Measurements from ENCODE around the gene RFPL4AL1.
"Not testable (repeated sequence)": the region's sequence is repeated elsewhere in the genome, so short reads cannot be mapped to it uniquely, and the experiment has no call there.

The RFPL4AL1 gene

DNA sequence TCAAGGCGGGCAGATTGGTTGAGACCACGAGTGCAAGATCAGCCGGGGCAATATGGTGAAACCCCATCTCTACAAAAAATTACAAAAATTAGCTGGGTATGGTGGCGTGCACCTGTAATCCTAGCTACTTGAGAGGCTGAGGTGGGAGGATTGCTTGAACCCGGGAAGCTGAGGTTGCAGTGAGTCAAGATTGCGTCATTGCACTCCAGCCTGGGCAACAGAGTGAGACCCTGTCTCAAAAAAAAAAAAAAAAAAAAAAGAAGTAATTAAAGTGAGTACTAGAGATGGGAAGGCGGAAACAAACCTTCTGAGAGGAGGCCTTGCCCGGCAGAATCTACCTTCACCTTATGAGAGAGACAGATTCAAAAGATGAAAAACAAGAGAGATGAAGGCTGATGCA is 45.4 kb upstream of the RFPL4AL1 start:
- no peaks in the 10 kb centered on the region; the same call in 1 of the 2 replicates for H3K27me3 ChIP-seq (ENCODE audit: insufficient read depth, low read length)
- no peak for TF ChIP-seq EZH2 (IDR thresholded peaks at IDR 0.05; ENCODE audit: borderline replicate concordance, low read length)
- TF ChIP-seq, protein P1, sequence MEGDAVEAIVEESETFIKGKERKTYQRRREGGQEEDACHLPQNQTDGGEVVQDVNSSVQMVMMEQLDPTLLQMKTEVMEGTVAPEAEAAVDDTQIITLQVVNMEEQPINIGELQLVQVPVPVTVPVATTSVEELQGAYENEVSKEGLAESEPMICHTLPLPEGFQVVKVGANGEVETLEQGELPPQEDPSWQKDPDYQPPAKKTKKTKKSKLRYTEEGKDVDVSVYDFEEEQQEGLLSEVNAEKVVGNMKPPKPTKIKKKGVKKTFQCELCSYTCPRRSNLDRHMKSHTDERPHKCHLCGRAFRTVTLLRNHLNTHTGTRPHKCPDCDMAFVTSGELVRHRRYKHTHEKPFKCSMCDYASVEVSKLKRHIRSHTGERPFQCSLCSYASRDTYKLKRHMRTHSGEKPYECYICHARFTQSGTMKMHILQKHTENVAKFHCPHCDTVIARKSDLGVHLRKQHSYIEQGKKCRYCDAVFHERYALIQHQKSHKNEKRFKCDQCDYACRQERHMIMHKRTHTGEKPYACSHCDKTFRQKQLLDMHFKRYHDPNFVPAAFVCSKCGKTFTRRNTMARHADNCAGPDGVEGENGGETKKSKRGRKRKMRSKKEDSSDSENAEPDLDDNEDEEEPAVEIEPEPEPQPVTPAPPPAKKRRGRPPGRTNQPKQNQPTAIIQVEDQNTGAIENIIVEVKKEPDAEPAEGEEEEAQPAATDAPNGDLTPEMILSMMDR (IDR thresholded peaks at IDR 0.05; ENCODE audit: low read length) = no peak

DNA sequence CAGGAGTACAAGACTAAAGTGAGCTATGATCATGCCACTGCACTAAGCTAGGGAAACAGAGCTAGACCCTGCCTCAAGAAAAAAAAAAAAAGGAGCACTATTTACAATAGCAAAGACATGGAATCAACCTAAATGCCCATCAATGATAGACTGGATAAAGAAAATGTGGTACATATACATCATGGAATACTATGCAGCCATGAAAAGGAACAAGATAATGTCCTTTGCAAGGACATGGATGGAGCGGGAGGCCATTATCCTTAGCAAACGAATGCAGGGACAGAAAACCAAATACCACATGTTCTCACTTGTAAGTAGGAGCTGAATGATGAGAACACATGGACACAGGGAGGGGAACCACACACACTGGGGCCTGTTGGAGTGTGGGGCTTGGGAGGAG is 38.5 kb upstream of the RFPL4AL1 start:
- not testable (repeated sequence) for H3K9ac ChIP-seq (ENCODE audit: low read length); H3K9me2 ChIP-seq (ENCODE audit: low read depth, low read length); H3F3A ChIP-seq (ENCODE audit: insufficient read depth, low read length); H3K27me3 ChIP-seq (ENCODE audit: insufficient read depth, low read length); H3K9me3 ChIP-seq (ENCODE audit: low read length); H3K4me3 ChIP-seq (ENCODE audit: low read depth, low read length, poor library complexity, severe bottlenecking); H3K4me2 ChIP-seq (ENCODE audit: low read length); H3K79me2 ChIP-seq (ENCODE audit: insufficient read depth, low read length); H3K36me3 ChIP-seq (ENCODE audit: insufficient read depth, low read length); H2AFZ ChIP-seq (ENCODE audit: low read length); H3K27ac ChIP-seq (ENCODE audit: low read depth, low read length, poor library complexity, severe bottlenecking); H4K20me1 ChIP-seq (ENCODE audit: insufficient read depth, low read length); H3K4me1 ChIP-seq (ENCODE audit: insufficient read depth, low read length, severe bottlenecking)

More for the DNA sequence above, 45.4 kb upstream of the RFPL4AL1 start:
- Histone ChIP-seq H3K4me3 (ENCODE audit: low read depth, low read length, poor library complexity, severe bottlenecking) (no peak overlapping the region), H3K9me2 (ENCODE audit: low read depth, low read length) (no peaks in the 10 kb centered on the region), H3F3A (ENCODE audit: insufficient read depth, low read length) (no peaks in the 10 kb centered on the region), H4K20me1 (ENCODE audit: insufficient read depth, low read length) (no peaks in the 10 kb centered on the region), H3K36me3 (ENCODE audit: insufficient read depth, low read length) (no peaks in the 10 kb centered on the region), H3K9ac (ENCODE audit: low read length) (no peak overlapping the region), H2AFZ (ENCODE audit: low read length) (no peak overlapping the region), H3K27ac (ENCODE audit: low read depth, low read length, poor library complexity, severe bottlenecking) (no peak overlapping the region), H3K79me2 (ENCODE audit: insufficient read depth, low read length) (no peaks in the 10 kb centered on the region), H3K4me1 (ENCODE audit: insufficient read depth, low read length, severe bottlenecking) (no peaks in the 10 kb centered on the region), H3K4me2 (ENCODE audit: low read length) (no peak overlapping the region), H3K9me3 (ENCODE audit: low read length) (peaks cover 15% of the 10 kb centered on the region; the same call in 1 of the 2 replicates)

DNA sequence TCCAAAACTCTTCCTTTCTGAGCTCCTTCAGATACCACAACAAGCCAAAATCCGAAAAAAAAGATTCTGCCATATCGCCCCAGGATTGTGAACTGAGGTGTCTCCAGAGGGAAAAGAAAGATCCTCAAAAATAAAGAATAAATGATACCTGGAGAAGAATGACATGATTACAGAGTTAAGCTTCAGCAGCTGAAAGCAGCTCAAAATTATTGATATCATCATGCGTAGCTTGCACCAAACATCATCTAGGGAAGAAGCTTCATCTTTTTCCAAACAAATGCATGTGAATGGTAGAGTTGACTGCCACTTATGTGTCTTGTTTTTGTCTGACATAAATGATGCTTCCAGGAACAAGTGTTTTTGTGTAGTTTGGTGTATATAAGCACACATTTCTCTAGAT is 30.6 kb upstream of the RFPL4AL1 start, which contains the start of gene NLRP9:
Gene NLRP9, minus strand, starts transcription at position 101 of the 400 bp plus-strand sequence. Its CDS starts 28 bp downstream, at position 73.
- no peaks in the 10 kb centered on the region for H3K9me2 ChIP-seq (ENCODE audit: low read depth, low read length)

DNA sequence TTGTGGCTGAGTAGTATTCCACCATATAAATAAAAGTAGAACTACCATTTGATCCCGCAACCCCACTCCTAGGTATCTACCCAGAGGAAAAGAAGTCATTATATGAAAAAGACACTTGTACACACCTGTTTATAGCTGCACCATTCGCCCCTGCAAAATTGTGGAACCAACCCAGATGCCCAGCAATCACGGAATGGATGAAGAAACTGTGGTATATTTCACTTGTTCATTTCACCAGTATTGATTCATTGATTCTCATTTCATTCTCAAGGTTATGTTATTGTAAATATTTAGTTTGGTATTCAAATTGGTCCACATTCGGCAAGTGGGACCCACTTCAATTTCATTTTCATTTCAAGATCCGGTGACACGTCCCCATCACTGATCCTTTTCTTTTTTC is 18.2 kb upstream of the RFPL4AL1 start:
- Histone ChIP-seq H2AFZ (ENCODE audit: low read length) (no peak overlapping the region), H3K9ac (ENCODE audit: low read length) (no peak overlapping the region), H3K4me2 (ENCODE audit: low read length) (no peak overlapping the region), H3K27ac (ENCODE audit: low read depth, low read length, poor library complexity, severe bottlenecking) (no peak overlapping the region), H3K36me3 (ENCODE audit: insufficient read depth, low read length) (no peaks in the 10 kb centered on the region), H3K9me3 (ENCODE audit: low read length) (no peaks in the 10 kb centered on the region), H3K79me2 (ENCODE audit: insufficient read depth, low read length) (no peaks in the 10 kb centered on the region), H4K20me1 (ENCODE audit: insufficient read depth, low read length) (no peaks in the 10 kb centered on the region), H3K27me3 (ENCODE audit: insufficient read depth, low read length) (no peaks in the 10 kb centered on the region), H3K4me1 (ENCODE audit: insufficient read depth, low read length, severe bottlenecking) (no peaks in the 10 kb centered on the region), H3F3A (ENCODE audit: insufficient read depth, low read length) (no peaks in the 10 kb centered on the region), H3K4me3 (ENCODE audit: low read depth, low read length, poor library complexity, severe bottlenecking) (no peak overlapping the region), H3K9me2 (ENCODE audit: low read depth, low read length) (no peaks in the 10 kb centered on the region)
- TF ChIP-seq, protein P1 (IDR thresholded peaks at IDR 0.05; ENCODE audit: low read length) = no peak

More for the DNA sequence above, 30.6 kb upstream of the RFPL4AL1 start, which contains the start of gene NLRP9:
- no peak within 1 kb of the TSS for H3K4me2 ChIP-seq (ENCODE audit: low read length)
- no peaks in the 10 kb centered on the region for H3K79me2 ChIP-seq (ENCODE audit: insufficient read depth, low read length)
- H3K36me3 ChIP-seq (ENCODE audit: insufficient read depth, low read length) = no peaks in the 10 kb centered on the region
- H3K9me3 ChIP-seq (ENCODE audit: low read length) = no peaks in the 10 kb centered on the region
- no peaks in the 10 kb centered on the region for H3K27me3 ChIP-seq (ENCODE audit: insufficient read depth, low read length)
- TF ChIP-seq, protein P1 (IDR thresholded peaks at IDR 0.05; ENCODE audit: low read length) = no peak
- TF ChIP-seq EZH2 (IDR thresholded peaks at IDR 0.05; ENCODE audit: borderline replicate concordance, low read length) = no peak
- no peak within 1 kb of the TSS for H3K27ac ChIP-seq (ENCODE audit: low read depth, low read length, poor library complexity, severe bottlenecking)
- no peak within 1 kb of the TSS for H2AFZ ChIP-seq (ENCODE audit: low read length)
- H3K4me3 ChIP-seq (ENCODE audit: low read depth, low read length, poor library complexity, severe bottlenecking) = no peak within 1 kb of the TSS
- H4K20me1 ChIP-seq (ENCODE audit: insufficient read depth, low read length) = no peaks in the 10 kb centered on the region
- no peaks in the 10 kb centered on the region for H3K4me1 ChIP-seq (ENCODE audit: insufficient read depth, low read length, severe bottlenecking)
- H3K9ac ChIP-seq (ENCODE audit: low read length) = no peak within 1 kb of the TSS
- H3F3A ChIP-seq (ENCODE audit: insufficient read depth, low read length) = no peaks in the 10 kb centered on the region

All from OCI-LY1 (cell line).